ENCODE results near the gene RAB19.

DNA sequence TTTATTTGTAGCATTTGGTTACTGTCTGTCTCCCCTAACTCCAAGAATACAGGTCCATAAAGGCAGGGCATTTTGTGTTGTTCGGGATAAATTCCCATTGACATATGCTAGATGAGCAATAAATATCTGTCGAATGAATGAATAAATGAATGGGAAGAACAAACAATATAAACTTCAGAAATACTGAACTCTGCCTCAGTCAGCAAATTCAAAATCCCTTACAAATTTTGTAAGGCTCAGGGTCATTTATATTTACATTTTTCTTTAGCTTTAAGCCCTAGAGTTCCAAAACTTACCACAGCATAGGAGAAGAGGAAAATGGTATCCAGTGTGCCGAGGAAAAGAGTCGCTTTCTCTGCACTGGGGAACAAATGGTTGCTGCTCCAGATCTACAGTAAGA, 34.6 kb upstream of the RAB19 start:
- TF ChIP-seq, protein P1, sequence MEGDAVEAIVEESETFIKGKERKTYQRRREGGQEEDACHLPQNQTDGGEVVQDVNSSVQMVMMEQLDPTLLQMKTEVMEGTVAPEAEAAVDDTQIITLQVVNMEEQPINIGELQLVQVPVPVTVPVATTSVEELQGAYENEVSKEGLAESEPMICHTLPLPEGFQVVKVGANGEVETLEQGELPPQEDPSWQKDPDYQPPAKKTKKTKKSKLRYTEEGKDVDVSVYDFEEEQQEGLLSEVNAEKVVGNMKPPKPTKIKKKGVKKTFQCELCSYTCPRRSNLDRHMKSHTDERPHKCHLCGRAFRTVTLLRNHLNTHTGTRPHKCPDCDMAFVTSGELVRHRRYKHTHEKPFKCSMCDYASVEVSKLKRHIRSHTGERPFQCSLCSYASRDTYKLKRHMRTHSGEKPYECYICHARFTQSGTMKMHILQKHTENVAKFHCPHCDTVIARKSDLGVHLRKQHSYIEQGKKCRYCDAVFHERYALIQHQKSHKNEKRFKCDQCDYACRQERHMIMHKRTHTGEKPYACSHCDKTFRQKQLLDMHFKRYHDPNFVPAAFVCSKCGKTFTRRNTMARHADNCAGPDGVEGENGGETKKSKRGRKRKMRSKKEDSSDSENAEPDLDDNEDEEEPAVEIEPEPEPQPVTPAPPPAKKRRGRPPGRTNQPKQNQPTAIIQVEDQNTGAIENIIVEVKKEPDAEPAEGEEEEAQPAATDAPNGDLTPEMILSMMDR (IDR thresholded peaks at IDR 0.05): no peak
- TF ChIP-seq POLR2AphosphoS5 (IDR thresholded peaks at IDR 0.05; ENCODE audit: low read depth, low read length) (no peak), TCF7L2 (IDR thresholded peaks at IDR 0.05; ENCODE audit: low read depth, low read length) (no peak)
